Thoracic aorta (tissue), 2 donors: ENCODE measurements around the gene LRP2. TPM values are rescaled to one million over a fixed set of nuclear protein-coding genes. Genes with fewer than 3 reads are reported as not detected.
A peak's percentile ranks its signal among the peaks of the same experiment; 100 is the strongest.

Experiments used
- ATAC-seq: fragments of 150-250 bp; one replicate; pipeline ENCODE4 v1.8.0; 2017; ENCODE audit warnings: low read depth; ENCODE audit not compliant: insufficient number of reproducible peaks, low FRiP score
- DNase-seq: peaks from one replicate; pipeline ENCODE4 v3.0.0-alpha.2; 2020; ENCODE audit warnings: low spot score
- H3K27ac ChIP-seq, 2 donors: fragments of 200-600 bp; sonication (generic); 1 replicate in 1 of 2; 2 replicates in 1 of 2; pipeline ENCODE4 v1.5.1; 2016; ENCODE audit warnings: mild to moderate bottlenecking in 2 of 2, moderate library complexity in 2 of 2
- H3K27me3 ChIP-seq: fragments of 200-600 bp; sonication (generic); replicated peaks from 2 replicates; pipeline ENCODE4 v1.6.0; 2016; ENCODE audit warnings: mild to moderate bottlenecking; ENCODE audit not compliant: insufficient read depth
- H3K36me3 ChIP-seq: fragments of 200-600 bp; sonication (generic); one replicate; pipeline ENCODE4 v1.5.1; 2016
- H3K4me1 ChIP-seq, 2 donors: fragments of 200-600 bp; sonication (generic); 1 replicate in 1 of 2; 2 replicates in 1 of 2; pipeline versions ENCODE4 v1.5.1 to v1.6.0; 2016; ENCODE audit warnings: low read depth in 2 of 2, mild to moderate bottlenecking in 1 of 2; ENCODE audit not compliant: control insufficient read depth in 1 of 2
- H3K4me3 ChIP-seq: fragments of 200-600 bp; sonication (generic); 2 replicates; pipeline ENCODE4 v1.5.1; 2016; ENCODE audit warnings: mild to moderate bottlenecking
- H3K9me3 ChIP-seq: fragments of 200-600 bp; sonication (generic); 2 replicates; pipeline ENCODE4 v1.5.1; 2016
- total RNA-seq, 2 donors: library from RNA; depleted of rRNA; stranded (reverse); fragments of >200 nt; gene quantifications; one replicate each; pipeline versions ENCODE4 v1.1.0 to v1.2.3, GENCODE V29; 2016
- TF ChIP-seq, protein P1 (sequence below): fragments of 200-600 bp; sonication (generic); IDR thresholded peaks from one replicate; pipeline ENCODE4 v1.5.1; 2019; ENCODE audit warnings: antibody characterized with exemption

Gene LRP2
- total RNA-seq, 2 donors from 2014 or later: 0.07 to 0.14 TPM

- DNase-seq (no peak), ATAC-seq (no peak)
- TF ChIP-seq, protein P1, sequence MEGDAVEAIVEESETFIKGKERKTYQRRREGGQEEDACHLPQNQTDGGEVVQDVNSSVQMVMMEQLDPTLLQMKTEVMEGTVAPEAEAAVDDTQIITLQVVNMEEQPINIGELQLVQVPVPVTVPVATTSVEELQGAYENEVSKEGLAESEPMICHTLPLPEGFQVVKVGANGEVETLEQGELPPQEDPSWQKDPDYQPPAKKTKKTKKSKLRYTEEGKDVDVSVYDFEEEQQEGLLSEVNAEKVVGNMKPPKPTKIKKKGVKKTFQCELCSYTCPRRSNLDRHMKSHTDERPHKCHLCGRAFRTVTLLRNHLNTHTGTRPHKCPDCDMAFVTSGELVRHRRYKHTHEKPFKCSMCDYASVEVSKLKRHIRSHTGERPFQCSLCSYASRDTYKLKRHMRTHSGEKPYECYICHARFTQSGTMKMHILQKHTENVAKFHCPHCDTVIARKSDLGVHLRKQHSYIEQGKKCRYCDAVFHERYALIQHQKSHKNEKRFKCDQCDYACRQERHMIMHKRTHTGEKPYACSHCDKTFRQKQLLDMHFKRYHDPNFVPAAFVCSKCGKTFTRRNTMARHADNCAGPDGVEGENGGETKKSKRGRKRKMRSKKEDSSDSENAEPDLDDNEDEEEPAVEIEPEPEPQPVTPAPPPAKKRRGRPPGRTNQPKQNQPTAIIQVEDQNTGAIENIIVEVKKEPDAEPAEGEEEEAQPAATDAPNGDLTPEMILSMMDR: no peak
- no peak overlapping the region for H3K4me3 ChIP-seq
- H3K27me3 ChIP-seq: no peaks in the 10 kb centered on the region
- H3K4me1 ChIP-seq: no peaks in the 10 kb centered on the region
- no peaks in the 10 kb centered on the region for H3K9me3 ChIP-seq
- no peaks in the 10 kb centered on the region for H3K36me3 ChIP-seq
- no peak overlapping the region for H3K27ac ChIP-seq
Observed at GRCh38 chr2:169287666-169288065, 74.7 kb downstream of the LRP2 start.

DNA sequence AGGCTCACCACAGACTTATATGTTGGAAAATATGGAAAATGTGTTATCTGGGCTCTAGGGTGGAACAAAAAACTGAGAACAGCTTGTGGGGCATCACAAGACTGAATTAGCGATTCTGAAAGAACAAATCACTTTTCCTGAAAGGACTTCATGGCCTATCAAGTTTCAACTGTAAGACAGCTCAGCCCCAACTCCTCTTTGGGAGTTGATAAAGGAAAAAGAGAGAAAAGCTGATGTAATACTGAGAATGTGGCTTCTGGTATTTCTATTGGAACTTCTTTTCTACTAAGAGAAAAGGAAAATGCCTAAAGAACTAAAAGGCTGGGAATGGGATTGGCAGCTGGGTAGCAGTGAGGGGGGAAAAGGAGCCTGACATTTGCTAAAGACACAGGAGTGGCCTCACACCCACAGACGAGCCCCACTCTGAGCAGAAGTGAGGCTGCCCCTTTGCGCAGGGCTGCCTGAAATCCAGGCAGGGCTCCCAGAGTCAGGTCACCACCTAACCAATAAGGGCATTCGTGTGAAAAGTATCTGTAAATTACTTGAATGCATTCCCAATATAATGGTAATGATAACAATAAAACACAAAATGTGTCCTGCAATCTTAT lies 75.6 kb downstream of the LRP2 start:
- no peak for ATAC-seq

GRCh38 chr2:169285531-169286235 lies 76.7 kb downstream of the LRP2 start:
- TF ChIP-seq, protein P1: no peak
- no peaks in the 10 kb centered on the region for H3K9me3 ChIP-seq
- no peak overlapping the region for H3K4me3 ChIP-seq
- no peak for ATAC-seq
- no peaks in the 10 kb centered on the region for H3K36me3 ChIP-seq
- no peaks in the 10 kb centered on the region for H3K27me3 ChIP-seq
- no peak overlapping the region for H3K27ac ChIP-seq
- no peak for DNase-seq
- H3K4me1 ChIP-seq: no peaks in the 10 kb centered on the region

More for the DNA sequence above, 75.6 kb downstream of the LRP2 start:
- Histone ChIP-seq H3K27ac (no peak overlapping the region), H3K36me3 (no peaks in the 10 kb centered on the region), H3K27me3 (no peaks in the 10 kb centered on the region), H3K4me1 (no peaks in the 10 kb centered on the region), H3K9me3 (no peaks in the 10 kb centered on the region), H3K4me3 (no peak overlapping the region)
- DNase-seq: no peak
- TF ChIP-seq, protein P1: no peak

GRCh38 chr2:169280502-169280901 lies 81.8 kb downstream of the LRP2 start:
- TF ChIP-seq, protein P1: no peak
- no peak overlapping the region for H3K4me3 ChIP-seq
- DNase-seq (no peak), ATAC-seq (no peak)
- no peaks in the 10 kb centered on the region for H3K27me3 ChIP-seq
- no peaks in the 10 kb centered on the region for H3K9me3 ChIP-seq
- no peak overlapping the region for H3K27ac ChIP-seq
- H3K36me3 ChIP-seq: no peaks in the 10 kb centered on the region
- H3K4me1 ChIP-seq: no peaks in the 10 kb centered on the region

GRCh38 chr2:169275696-169276444 lies 86.5 kb downstream of the LRP2 start:
- H3K4me1 ChIP-seq: no peaks in the 10 kb centered on the region
- TF ChIP-seq, protein P1: peak; percentile 14
- ATAC-seq (no peak), DNase-seq (no peak)
- H3K27ac ChIP-seq: no peak overlapping the region
- H3K4me3 ChIP-seq: no peak overlapping the region
- H3K9me3 ChIP-seq: no peaks in the 10 kb centered on the region
- H3K27me3 ChIP-seq: no peaks in the 10 kb centered on the region
- H3K36me3 ChIP-seq: no peaks in the 10 kb centered on the region
